ENCODE measurements around the gene TIMM29. TPM values are rescaled to one million over a fixed set of nuclear protein-coding genes. Genes with fewer than 3 reads are reported as not detected.

The TIMM29 gene
- total RNA-seq, 2 donors from 2014 or later = 26.5 to 34.6 TPM

GRCh38 chr19:10976131-10976892 lies 47.7 kb downstream of the TIMM29 start:
- H3K27me3 ChIP-seq = no peaks in the 10 kb centered on the region
- intact Hi-C loops (cut with DNase I) = no loop called here
- peaks cover 26% of the 10 kb centered on the region for H3K4me1 ChIP-seq
- TF ChIP-seq CTCF (IDR thresholded peaks at IDR 0.05) (no peak), POLR2A (IDR thresholded peaks at IDR 0.05) (no peak)
- peak overlapping the region in 2 of 4 donors; percentile 26 to 48 for H3K27ac ChIP-seq
- ATAC-seq (no peak), DNase-seq (no peak)
- H3K36me3 ChIP-seq (replicated peaks in 1 of 2; ENCODE audit: insufficient read depth in 1 of 2, low read depth in 2 of 2) = no peaks in the 10 kb centered on the region
- WGBS, 2 donors = 72 to 82% methylated on average over 17 to 18 of the region's 19 CpGs
- H3K4me3 ChIP-seq = no peak overlapping the region
- no peaks in the 10 kb centered on the region for H3K9me3 ChIP-seq

GRCh38 chr19:10977742-10978092 lies 49.1 kb downstream of the TIMM29 start:
- no peak overlapping the region for H3K27ac ChIP-seq
- TF ChIP-seq POLR2A (IDR thresholded peaks at IDR 0.05) = no peak
- TF ChIP-seq CTCF (IDR thresholded peaks at IDR 0.05) = no peak
- intact Hi-C loops (cut with DNase I) = no loop called here

More at GRCh38 chr19:10977742-10978092, 49.1 kb downstream of the TIMM29 start:
- DNase-seq = no peak
- Histone ChIP-seq H3K27me3 (no peaks in the 10 kb centered on the region), H3K4me3 (no peak overlapping the region), H3K36me3 (replicated peaks in 1 of 2; ENCODE audit: insufficient read depth in 1 of 2, low read depth in 2 of 2) (no peaks in the 10 kb centered on the region), H3K4me1 (peaks cover 26% of the 10 kb centered on the region), H3K9me3 (no peaks in the 10 kb centered on the region)
- 70 to 100% methylated on average over 1 to 5 of the region's 5 CpGs for WGBS, 2 donors
- no peak for ATAC-seq

Other genes with a start within 250 kb of the TIMM29 start
- gene QTRT1, start 227.4 kb upstream of the TIMM29 start, total RNA-seq = 10 to 100 TPM; 71.6 to 89.7 TPM
- gene DNM2, start 210.7 kb upstream of the TIMM29 start, total RNA-seq = 100 to 1,000 TPM in 1 of 2 donors, 10 to 100 TPM in 1; 98.6 to 158 TPM
- 10 to 100 TPM; 14.5 to 34.6 TPM for gene TMED1, start 92.6 kb upstream of the TIMM29 start, total RNA-seq
- under 1 TPM in 1 of 2 donors, not detected in 1; 0.52 TPM for gene C19orf38, start 80.4 kb upstream of the TIMM29 start, total RNA-seq
- 10 to 100 TPM in 1 of 2 donors, 1 to 10 TPM in 1; 6.3 to 11.7 TPM for gene CARM1, start 57.3 kb upstream of the TIMM29 start, total RNA-seq
- 10 to 100 TPM; 52.7 to 55.3 TPM for gene YIPF2, start 172 bp upstream of the TIMM29 start, total RNA-seq
- 100 to 1,000 TPM in 1 of 2 donors, 10 to 100 TPM in 1; 56.3 to 120 TPM for gene SMARCA4, start 32.2 kb downstream of the TIMM29 start, total RNA-seq
- gene LDLR, start 160.7 kb downstream of the TIMM29 start, total RNA-seq = 100 to 1,000 TPM in 1 of 2 donors, 10 to 100 TPM in 1; 18.9 to 105 TPM
- gene SPC24, start 227.0 kb downstream of the TIMM29 start, total RNA-seq = 1 to 10 TPM; 1.8 to 6.9 TPM